ENCODE measurements around the gene NSMF.

NSMF gene

GRCh38 chr9:137452761-137453642, 6.1 kb downstream of the NSMF start:
- TF ChIP-seq GATA3 (IDR thresholded peaks at IDR 0.05; ENCODE audit: low read depth, low read length) = no peak
- no peak for TF ChIP-seq GATA2 (IDR thresholded peaks at IDR 0.05; ENCODE audit: low read depth, low read length)

GRCh38 chr9:137452006-137452760, 7.0 kb downstream of the NSMF start:
- no peak for TF ChIP-seq GATA2 (IDR thresholded peaks at IDR 0.05; ENCODE audit: low read depth, low read length)

- TF ChIP-seq GATA2 (IDR thresholded peaks at IDR 0.05; ENCODE audit: low read depth, low read length) = no peak
- TF ChIP-seq GATA3 (IDR thresholded peaks at IDR 0.05; ENCODE audit: low read depth, low read length) = no peak
These were observed 9.1 kb downstream of the NSMF start for GRCh38 chr9:137449931-137450538.

- TF ChIP-seq GATA3 (IDR thresholded peaks at IDR 0.05; ENCODE audit: low read depth, low read length) (no peak), GATA2 (IDR thresholded peaks at IDR 0.05; ENCODE audit: low read depth, low read length) (no peak)
These were observed 9.9 kb downstream of the NSMF start for GRCh38 chr9:137449081-137449844.

GRCh38 chr9:137448602-137448962, 10.6 kb downstream of the NSMF start:
- TF ChIP-seq GATA2 (IDR thresholded peaks at IDR 0.05; ENCODE audit: low read depth, low read length) (no peak), GATA3 (IDR thresholded peaks at IDR 0.05; ENCODE audit: low read depth, low read length) (no peak)

- TF ChIP-seq GATA2 (IDR thresholded peaks at IDR 0.05; ENCODE audit: low read depth, low read length) (no peak), GATA3 (IDR thresholded peaks at IDR 0.05; ENCODE audit: low read depth, low read length) (no peak)
These were observed 11.2 kb downstream of the NSMF start for GRCh38 chr9:137447722-137448601.

GRCh38 chr9:137446851-137447471, 12.2 kb downstream of the NSMF start:
- TF ChIP-seq GATA2 (IDR thresholded peaks at IDR 0.05; ENCODE audit: low read depth, low read length) (no peak), GATA3 (IDR thresholded peaks at IDR 0.05; ENCODE audit: low read depth, low read length) (no peak)

GRCh38 chr9:137445930-137446431, 13.2 kb downstream of the NSMF start:
- no peak for TF ChIP-seq GATA2 (IDR thresholded peaks at IDR 0.05; ENCODE audit: low read depth, low read length)
- no peak for TF ChIP-seq GATA3 (IDR thresholded peaks at IDR 0.05; ENCODE audit: low read depth, low read length)

- no peak for TF ChIP-seq GATA2 (IDR thresholded peaks at IDR 0.05; ENCODE audit: low read depth, low read length)
- no peak for TF ChIP-seq GATA3 (IDR thresholded peaks at IDR 0.05; ENCODE audit: low read depth, low read length)
These were observed 13.8 kb downstream of the NSMF start for GRCh38 chr9:137445275-137445807.

- TF ChIP-seq GATA3 (IDR thresholded peaks at IDR 0.05; ENCODE audit: low read depth, low read length) (no peak), GATA2 (IDR thresholded peaks at IDR 0.05; ENCODE audit: low read depth, low read length) (no peak)
These were observed 14.9 kb downstream of the NSMF start for GRCh38 chr9:137444106-137444790.

- TF ChIP-seq GATA3 (IDR thresholded peaks at IDR 0.05; ENCODE audit: low read depth, low read length) (no peak), GATA2 (IDR thresholded peaks at IDR 0.05; ENCODE audit: low read depth, low read length) (no peak)
These were observed 17.2 kb downstream of the NSMF start for GRCh38 chr9:137441935-137442321.
